GM18909 (cell line): ENCODE measurements around the gene OR10H5.
"Not testable (repeated sequence)": the region's sequence is repeated elsewhere in the genome, so short reads cannot be mapped to it uniquely, and the experiment has no call there.

ENCODE experiments used
- ATAC-seq: cut with Tn5 transposase; IDR thresholded peaks from one replicate; pipeline ENCODE4 v1.9.1; 2021; ENCODE audit warnings: mild to moderate bottlenecking; ENCODE audit not compliant: unreplicated experiment, poor library complexity

The OR10H5 gene, protein sequence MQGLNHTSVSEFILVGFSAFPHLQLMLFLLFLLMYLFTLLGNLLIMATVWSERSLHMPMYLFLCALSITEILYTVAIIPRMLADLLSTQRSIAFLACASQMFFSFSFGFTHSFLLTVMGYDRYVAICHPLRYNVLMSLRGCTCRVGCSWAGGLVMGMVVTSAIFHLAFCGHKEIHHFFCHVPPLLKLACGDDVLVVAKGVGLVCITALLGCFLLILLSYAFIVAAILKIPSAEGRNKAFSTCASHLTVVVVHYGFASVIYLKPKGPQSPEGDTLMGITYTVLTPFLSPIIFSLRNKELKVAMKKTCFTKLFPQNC

DNA sequence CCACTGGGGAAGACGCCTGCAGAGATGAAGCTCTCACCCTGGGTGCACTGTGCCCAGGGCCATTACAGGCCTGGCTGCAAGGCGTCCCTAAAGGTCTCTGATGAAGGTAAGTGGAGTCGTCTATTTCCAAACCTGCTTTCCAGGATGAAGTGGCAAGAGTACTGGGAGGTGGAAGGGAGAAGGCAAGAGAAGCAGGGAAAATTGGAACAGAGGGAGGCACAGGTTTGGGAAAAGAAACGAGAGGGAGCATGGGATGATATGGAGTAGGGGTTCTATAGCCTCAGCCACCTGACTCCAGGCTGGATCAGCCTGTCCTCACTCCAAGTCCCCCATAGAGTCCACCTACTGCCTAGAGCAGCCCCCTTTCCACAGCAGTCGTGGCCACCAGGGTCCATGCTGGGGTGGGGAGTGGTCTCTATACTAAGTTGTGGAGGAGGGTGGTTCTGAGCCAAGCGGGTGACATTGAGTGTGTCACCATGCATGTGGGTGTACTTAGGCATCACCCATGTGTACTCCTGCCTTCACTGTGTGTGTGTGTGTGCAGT, at the start of gene OR10H5:
Gene OR10H5 (plus strand): TSS at position 51 of the 545 bp plus-strand sequence. CDS start 6,388 bp downstream, outside the sequence.
- ATAC-seq, result no peak

DNA sequence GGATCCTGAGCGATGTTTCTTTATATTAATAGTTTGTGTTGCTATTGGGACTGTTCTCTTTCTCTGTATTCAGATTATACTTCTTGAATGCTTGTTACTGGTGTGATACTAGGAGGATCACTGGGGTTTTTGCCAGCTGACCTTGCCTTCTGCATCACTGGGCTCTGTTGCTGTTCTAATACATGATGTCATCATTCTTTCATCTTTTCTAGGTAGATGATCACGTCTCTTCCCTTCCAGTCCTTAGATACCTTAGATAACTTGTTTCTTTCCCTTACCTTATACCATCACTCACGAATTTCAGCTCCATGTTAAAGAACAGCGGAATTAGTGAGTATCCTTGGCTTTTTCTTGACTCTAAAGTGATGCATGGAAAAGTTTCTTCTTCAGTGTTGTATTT, 49.7 kb upstream of the OR10H5 start, which contains the start of gene OR10H3:
Gene OR10H3 (plus strand): TSS at position 264 of the 400 bp plus-strand sequence. CDS start 3,408 bp downstream, outside the sequence.
- ATAC-seq, result no peak

DNA sequence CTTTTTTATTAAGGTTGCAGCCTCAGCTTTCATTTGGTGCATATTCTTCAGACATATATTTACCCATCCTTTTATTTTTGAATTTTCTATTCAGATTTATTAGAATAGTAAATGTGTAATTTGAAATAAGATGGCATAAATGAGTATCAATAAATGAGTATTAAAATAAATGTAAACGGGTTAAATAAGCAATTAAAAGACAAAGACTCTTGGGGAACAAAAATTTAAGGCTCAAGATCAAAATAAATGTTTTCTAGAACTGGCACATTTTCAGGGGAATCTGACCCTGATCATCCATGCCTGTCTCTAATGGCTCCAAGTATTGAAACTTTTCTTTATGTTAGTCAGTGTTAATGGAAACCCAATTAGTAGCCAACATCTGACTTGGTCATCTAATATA, 46.7 kb upstream of the OR10H5 start:
- ATAC-seq, result no peak

GRCh38 chr19:15748239-15748638, 39.2 kb upstream of the OR10H5 start:
- ATAC-seq, result no peak

DNA sequence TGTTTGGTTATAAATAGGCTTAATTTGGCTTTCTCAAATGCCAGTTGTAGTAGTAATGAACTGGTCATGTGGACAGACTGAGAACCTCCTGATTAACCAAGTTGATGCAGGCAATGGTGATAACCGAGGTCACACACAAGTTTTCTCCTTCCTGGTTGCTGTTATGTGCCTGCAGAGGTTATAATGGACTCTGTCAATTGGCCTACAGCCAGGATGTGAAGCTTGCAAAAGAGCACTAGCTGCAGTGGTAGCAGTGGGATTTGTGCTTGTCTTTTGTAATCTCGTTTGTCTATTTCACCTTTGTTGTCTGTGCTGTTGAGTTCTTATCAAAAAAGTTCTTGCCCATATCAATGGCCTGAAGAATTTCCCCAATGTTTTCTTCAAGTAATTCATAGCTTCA, 29.1 kb upstream of the OR10H5 start:
- no peak for ATAC-seq

DNA sequence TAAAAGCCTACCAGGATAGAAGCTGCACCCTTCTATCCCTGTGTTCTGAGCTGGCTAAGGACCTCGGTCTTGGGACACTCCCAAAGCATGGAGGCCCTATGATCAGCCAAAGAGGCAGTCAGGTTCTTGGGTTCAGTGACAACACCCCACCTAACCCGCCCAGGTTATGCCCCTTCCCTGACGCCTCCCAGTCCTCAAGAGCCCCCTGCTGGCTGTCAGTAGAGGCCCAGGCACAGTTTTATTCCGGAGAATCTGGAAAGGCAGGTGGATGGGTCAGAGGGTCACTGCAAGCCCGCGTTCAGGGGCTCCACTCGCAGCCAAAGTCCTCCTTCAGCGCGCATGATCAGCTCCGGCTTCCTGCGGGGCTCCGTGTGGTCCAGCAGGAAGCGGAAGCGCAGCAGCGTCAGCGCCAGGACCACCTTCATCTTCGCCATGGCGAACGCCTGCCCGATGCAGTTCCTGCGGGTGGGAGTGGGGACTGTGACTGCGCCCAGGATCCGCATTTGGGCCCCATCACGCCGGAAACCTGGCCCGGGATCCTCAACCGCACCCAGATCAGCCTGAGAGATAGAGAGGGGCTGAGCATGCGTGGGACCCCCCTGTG, 27.4 kb upstream of the OR10H5 start:
- no peak for ATAC-seq

DNA sequence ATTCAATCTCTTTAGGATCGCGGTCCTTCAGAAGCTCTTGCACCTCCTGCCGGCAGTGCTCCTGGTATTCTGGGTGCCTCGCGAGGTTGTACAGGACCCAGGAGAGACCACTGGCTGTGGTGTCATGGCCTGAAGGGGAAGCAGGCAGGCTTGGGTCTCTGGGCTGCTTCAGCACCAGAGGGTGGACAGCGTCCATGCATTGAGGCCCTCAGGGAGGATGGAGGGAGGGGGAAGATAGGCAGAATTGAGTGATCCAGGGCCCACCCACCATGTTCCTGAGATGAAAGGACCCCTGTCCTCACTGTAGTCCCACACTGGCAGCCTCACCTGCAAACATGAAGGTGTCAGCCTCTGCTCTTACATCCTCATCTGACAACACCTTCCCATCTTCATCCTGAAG, 17.9 kb upstream of the OR10H5 start:
- no peak for ATAC-seq

- ATAC-seq, result not testable (repeated sequence)
Observed at GRCh38 chr19:15774159-15774558, 13.3 kb upstream of the OR10H5 start.

DNA sequence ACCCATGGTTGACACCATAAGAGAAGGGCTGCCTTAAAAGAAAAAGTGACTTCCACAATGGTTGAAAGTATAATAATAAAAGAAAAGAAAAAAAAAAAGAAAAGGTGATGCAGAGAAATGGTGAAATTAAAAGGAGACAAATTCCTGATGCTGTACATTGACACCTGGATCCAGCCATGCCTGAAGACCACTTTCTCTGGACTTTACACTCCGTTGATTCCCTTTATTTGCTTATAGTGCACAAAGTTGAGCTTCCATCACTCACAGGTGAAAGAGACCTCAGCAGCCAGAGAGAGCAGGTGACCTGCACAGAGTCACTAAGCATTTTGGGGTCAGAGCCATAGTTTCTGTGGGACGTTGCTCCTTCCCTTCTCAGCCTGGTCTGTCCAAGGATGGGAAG, 12.2 kb upstream of the OR10H5 start:
- no peak for ATAC-seq

DNA sequence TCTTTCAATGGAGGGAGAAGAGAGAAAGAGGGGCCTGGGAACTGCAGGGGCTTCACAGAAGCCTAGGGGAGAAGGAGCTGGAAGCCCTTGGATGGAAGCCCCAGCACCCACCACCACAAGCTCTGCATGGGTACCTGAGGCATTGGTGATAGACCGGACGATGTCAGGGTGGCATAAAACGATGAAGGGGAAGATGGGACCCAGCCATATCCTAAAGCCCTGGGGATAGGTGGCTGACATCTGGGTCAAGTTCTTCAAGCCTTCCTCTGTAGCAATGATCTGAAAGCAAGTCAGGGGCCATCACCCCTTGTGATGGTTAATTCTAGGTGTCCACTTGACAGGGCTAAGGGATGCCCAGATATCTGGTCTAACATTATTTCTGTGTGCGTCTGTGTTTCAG, 11.2 kb upstream of the OR10H5 start:
- ATAC-seq, result no peak

GRCh38 chr19:15776991-15777970, 10.2 kb upstream of the OR10H5 start:
- no peak for ATAC-seq

DNA sequence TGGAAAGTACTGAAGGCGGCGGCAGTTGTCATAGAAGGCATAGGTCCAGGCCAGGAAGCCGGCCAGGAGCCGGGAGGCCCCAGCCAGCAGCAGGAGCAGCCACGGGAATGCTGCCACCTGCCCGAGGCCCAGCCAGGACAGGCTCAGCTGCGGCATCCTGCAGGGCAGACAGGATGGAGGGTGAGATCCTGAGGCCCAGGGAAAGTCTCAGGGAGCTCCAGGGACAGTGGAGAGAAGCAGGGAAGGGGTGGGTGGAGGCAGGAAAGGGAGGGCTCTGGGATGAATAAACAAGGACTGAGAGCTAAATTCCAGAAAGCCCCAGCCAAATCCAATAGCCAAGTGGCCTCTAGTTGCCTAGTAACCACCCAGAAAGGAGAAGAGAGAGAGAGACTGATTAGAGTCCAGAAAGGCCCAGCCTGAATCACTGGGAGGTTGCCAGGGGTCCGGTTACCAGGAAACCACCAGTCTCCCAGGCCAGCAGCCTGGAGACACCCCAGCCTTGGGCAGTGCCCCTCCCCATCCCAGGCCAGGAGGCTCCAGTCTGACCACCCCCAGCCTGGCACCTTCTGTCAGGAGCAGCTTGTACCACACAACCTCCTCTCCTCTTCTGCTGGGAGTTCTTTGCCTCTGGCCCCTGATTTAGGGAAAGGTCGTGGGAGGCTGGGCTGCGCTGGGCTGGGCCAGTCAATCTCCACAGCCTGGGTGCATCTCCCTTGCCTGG, 7.5 kb upstream of the OR10H5 start:
- ATAC-seq, result no peak

DNA sequence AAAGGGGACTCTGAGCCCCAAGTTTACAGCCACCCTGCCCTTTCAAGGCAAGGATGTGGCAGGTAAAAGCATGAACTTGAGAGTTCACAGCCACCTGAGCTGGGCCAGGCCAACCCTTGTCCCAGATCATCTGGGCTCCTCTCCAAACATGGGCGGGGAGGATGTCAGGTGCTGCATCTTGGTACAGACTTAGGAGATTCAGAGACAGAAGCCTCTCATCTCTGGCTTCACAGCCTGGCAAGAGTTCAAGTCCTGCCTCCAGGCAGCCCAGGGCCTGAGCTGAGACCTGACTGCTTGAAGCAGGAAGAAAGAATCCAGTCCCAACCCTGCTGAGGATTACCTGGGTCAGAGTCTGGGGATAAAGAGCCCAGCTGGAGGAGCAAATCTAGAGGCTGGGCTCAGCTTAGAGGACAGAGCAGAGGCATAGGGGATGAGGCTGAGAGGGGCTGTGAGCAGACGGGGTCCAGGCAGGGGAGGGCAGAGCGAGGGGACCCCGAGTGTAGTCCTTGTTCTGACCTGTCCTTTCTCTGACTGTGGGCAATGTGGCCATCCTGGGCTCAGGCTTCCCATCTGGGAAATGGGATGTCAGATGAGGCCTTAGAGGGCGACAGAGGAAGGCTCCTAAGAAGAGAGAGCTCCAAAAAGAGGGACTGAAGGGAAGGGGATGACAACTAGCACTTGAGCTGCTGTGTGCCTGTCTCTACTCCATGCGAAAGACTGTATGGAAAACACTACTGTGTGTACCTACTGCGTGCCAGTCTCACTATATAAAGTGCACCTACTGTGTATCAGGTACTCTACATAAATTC, 6.6 kb upstream of the OR10H5 start:
- ATAC-seq, result no peak

GRCh38 chr19:15781661-15782060, 5.8 kb upstream of the OR10H5 start:
- ATAC-seq, result no peak

- no peak for ATAC-seq
Observed at GRCh38 chr19:15782211-15782610, 5.2 kb upstream of the OR10H5 start.

GRCh38 chr19:15782896-15783295, 4.6 kb upstream of the OR10H5 start:
- ATAC-seq, result not testable (repeated sequence)

GRCh38 chr19:15788594-15789270, 1.3 kb downstream of the OR10H5 start:
- no peak for ATAC-seq

DNA sequence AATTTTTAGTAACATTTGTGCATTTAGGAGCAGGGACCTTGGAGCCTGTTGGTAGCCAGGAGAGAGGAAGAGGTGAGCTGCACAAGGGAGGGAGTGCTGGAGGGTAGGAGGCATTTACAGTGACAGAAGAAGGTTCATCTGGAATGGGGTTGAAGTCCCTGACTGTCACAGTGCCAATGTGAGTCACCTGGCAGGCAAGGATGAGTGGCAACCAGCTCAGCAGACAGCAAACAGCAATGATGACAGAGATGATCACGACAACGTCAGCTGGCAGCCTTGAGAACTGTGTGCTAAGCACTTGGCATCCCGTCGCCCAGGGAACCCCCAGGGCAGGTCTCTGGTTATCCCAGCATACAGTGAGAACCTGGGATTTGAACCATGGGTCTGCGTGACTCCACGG, 2.6 kb downstream of the OR10H5 start:
- ATAC-seq, result no peak
